Activated B cell treated with CpG ODN at 0.5 μM for 24 hours (primary cell): Measurements from ENCODE around the gene CYSTM1. TPM values are rescaled to one million over a fixed set of nuclear protein-coding genes. Genes with fewer than 3 reads are reported as not detected.

ENCODE experiments used
- ATAC-seq: fragments of 200-7000 bp; cut with Tn5 transposase; one replicate; pipeline ENCODE4 v1.10.0; 2021; ENCODE audit warnings: low read depth, mild to moderate bottlenecking, moderate library complexity
- CTCF ChIA-PET: fragments of 350-600 bp; sonication (Branson Sonifier 250); formaldehyde crosslinking; loops from one replicate; lab custom pipeline; 2021; ENCODE audit warnings: antibody characterized with exemption; lab: Charles Lee
- POLR2A ChIA-PET: fragments of 350-600 bp; sonication (Branson Sonifier 250); formaldehyde crosslinking; loops from one replicate; lab custom pipeline; 2021; ENCODE audit warnings: antibody characterized with exemption; lab: Charles Lee
- DNase-seq: peaks from one replicate; pipeline ENCODE4 v3.0.0; 2022
- H3K27ac Mint-ChIP-seq: one replicate; pipeline ENCODE4 v1.8.0; 2020; ENCODE audit warnings: mixed read lengths
- H3K27me3 Mint-ChIP-seq: one replicate; pipeline ENCODE4 v1.8.0; 2021; ENCODE audit warnings: mixed read lengths
- H3K36me3 Mint-ChIP-seq: one replicate; pipeline ENCODE4 v1.8.0; 2021; ENCODE audit warnings: low read depth, mixed read lengths
- H3K4me1 Mint-ChIP-seq: one replicate; pipeline ENCODE4 v1.8.0; 2021; ENCODE audit warnings: mixed read lengths
- H3K4me3 Mint-ChIP-seq: one replicate; pipeline ENCODE4 v1.8.0; 2020; ENCODE audit warnings: mild to moderate bottlenecking, mixed read lengths
- H3K9me3 Mint-ChIP-seq: one replicate; pipeline ENCODE4 v1.8.0; 2020; ENCODE audit warnings: mixed read lengths
- CTCF ChIP-seq: fragments of 200-600 bp; IDR thresholded peaks from one replicate; pipeline ENCODE4 v1.8.0; 2022; ENCODE audit warnings: antibody characterized with exemption, mild to moderate bottlenecking
- intact Hi-C: fragments of 100-400 bp; cut with micrococcal nuclease; formaldehyde crosslinking; loops from one replicate; pipeline ENCODE4 v1.15.1; 2024
- total RNA-seq: library from RNA; stranded (reverse); gene quantifications from 2 replicates; pipeline ENCODE4 v1.2.3, GENCODE V29; 2022

Gene CYSTM1
- total RNA-seq, 1 donor from 2014 or later: 20.1 TPM

DNA sequence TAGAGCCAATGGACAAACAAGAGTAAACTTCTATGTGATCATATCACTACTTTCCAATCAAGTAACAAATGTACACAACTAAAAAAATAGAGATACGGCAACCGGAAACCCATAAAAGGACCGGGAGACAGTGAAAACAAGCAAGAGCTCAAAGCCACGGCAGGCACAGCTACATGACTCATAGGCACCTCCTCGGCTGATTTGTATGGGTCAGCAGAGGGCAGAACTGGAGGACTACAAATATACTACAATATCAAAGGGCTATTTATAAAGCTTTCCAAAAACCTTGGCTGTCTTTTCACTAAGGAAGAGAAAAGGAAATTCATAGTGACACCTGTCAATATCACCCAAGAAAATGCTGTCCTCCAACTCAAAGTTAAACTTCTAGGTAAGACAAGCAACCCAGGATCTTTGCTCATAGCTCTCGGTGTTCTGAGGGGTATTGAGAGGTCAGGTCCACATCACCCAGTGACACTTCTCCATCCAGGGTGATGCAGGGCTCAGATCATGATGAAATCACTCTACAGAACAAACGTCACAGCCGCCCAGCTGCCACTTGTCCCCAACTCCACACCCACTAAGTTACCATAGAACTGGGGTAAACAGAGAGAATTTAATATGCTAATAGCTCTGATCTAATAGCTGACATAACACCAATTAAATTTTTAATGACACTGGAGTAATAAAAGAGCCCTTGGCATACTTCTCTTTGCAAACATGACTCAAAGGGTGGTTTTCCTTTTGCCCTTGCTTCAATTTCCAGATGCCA, 86.6 kb downstream of the CYSTM1 start:
- Mint-ChIP-seq H3K4me3 (no peak overlapping the region), H3K27me3 (no peaks in the 10 kb centered on the region), H3K4me1 (peaks cover 12% of the 10 kb centered on the region), H3K27ac (no peak overlapping the region), H3K36me3 (peaks cover 37% of the 10 kb centered on the region), H3K9me3 (no peaks in the 10 kb centered on the region)
- ChIA-PET POLR2A (no interaction called here), CTCF (interaction anchor here (1.1 to 1.9 kb wide), 3 partner anchors 17 to 90 kb away, joined by 3 to 6 read pairs (median 4); partner anchors contain the start of gene HBEGF)
- intact Hi-C loops: no loop called here
- DNase-seq: no peak
- TF ChIP-seq CTCF: no peak
- ATAC-seq: no peak

- POLR2A ChIA-PET: no interaction called here
- no peak overlapping the region for H3K27ac Mint-ChIP-seq
Measured at GRCh38 chr5:140262221-140262620, 87.2 kb downstream of the CYSTM1 start.

DNA sequence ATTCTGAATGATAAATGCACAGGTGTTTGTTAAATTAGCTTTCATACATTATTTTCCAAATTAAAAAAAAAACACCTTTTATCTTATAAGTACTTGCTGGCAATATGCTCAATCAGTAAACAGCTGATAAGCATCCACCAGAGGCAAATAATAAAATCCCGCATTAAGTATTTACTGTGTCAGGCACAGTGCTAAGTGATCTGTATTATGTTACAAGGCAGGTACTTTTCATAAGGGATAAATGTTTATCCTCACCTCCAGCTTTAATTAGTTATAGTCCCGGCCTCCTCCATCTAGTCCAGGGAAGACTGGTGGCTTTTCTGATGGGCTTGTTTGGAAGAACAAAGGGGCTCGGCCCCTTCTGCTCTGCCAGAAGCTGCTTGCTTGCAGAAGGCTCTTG, 87.9 kb downstream of the CYSTM1 start:
- ChIA-PET CTCF (interaction anchor here (0.7 kb wide), 1 partner anchor 1220 kb away, joined by 3 read pairs; no protein-coding TSS in a partner anchor), POLR2A (no interaction called here)
- no peaks in the 10 kb centered on the region for H3K9me3 Mint-ChIP-seq
- no peak overlapping the region for H3K4me3 Mint-ChIP-seq
- no peak overlapping the region for H3K27ac Mint-ChIP-seq
- peaks cover 32% of the 10 kb centered on the region for H3K36me3 Mint-ChIP-seq
- TF ChIP-seq CTCF: no peak
- intact Hi-C loops: no loop called here
- no peaks in the 10 kb centered on the region for H3K27me3 Mint-ChIP-seq
- ATAC-seq (no peak), DNase-seq (no peak)
- H3K4me1 Mint-ChIP-seq: peaks cover 21% of the 10 kb centered on the region

More at GRCh38 chr5:140262221-140262620, 87.2 kb downstream of the CYSTM1 start:
- DNase-seq: no peak
- CTCF ChIA-PET: interaction anchor here (1.1 to 1.7 kb wide), 2 partner anchors 18 to 90 kb away, joined by 3 to 6 read pairs; no protein-coding TSS in a partner anchor
- peaks cover 37% of the 10 kb centered on the region for H3K36me3 Mint-ChIP-seq
- H3K27me3 Mint-ChIP-seq: no peaks in the 10 kb centered on the region
- intact Hi-C loops: no loop called here
- no peak overlapping the region for H3K4me3 Mint-ChIP-seq
- no peak for TF ChIP-seq CTCF
- no peaks in the 10 kb centered on the region for H3K9me3 Mint-ChIP-seq
- ATAC-seq: no peak
- peaks cover 14% of the 10 kb centered on the region for H3K4me1 Mint-ChIP-seq

GRCh38 chr5:140265845-140266244, 90.9 kb downstream of the CYSTM1 start:
- H3K27me3 Mint-ChIP-seq: no peaks in the 10 kb centered on the region
- H3K36me3 Mint-ChIP-seq: peaks cover 17% of the 10 kb centered on the region
- intact Hi-C loops: no loop called here

More at GRCh38 chr5:140265845-140266244, 90.9 kb downstream of the CYSTM1 start:
- Mint-ChIP-seq H3K4me3 (no peak overlapping the region), H3K4me1 (peaks cover 21% of the 10 kb centered on the region), H3K27ac (no peak overlapping the region), H3K9me3 (no peaks in the 10 kb centered on the region)
- no peak for TF ChIP-seq CTCF
- ATAC-seq (no peak), DNase-seq (no peak)
- ChIA-PET CTCF (interaction anchor here (1.5 kb wide), 1 partner anchor 22 kb away, joined by 5 read pairs; no protein-coding TSS in a partner anchor), POLR2A (no interaction called here)
